Neutrophil (primary cell): ENCODE results near the gene OR5B17.

Source experiments
- H3K27ac ChIP-seq: fragments of 200-600 bp; sonication (generic); 2 replicates; pipeline ENCODE4 v1.5.1; 2016; ENCODE audit warnings: mild to moderate bottlenecking, moderate library complexity
- H3K27me3 ChIP-seq: fragments of 200-600 bp; sonication (generic); 2 replicates; pipeline ENCODE4 v1.6.0; 2016; ENCODE audit warnings: mild to moderate bottlenecking
- H3K36me3 ChIP-seq: fragments of 200-600 bp; sonication (generic); 2 replicates; pipeline ENCODE4 v1.5.1; 2017
- H3K4me1 ChIP-seq, 2 experiments: fragments of 200-600 bp in 1 of 2; sonication (generic) in 1 of 2; 1 replicate in 1 of 2; 2 replicates in 1 of 2; pipeline versions ENCODE4 v1.5.1 to v1.6.1; 2013 to 2016; ENCODE audit warnings: low read depth in 1 of 2, low read length in 1 of 2, mild to moderate bottlenecking in 1 of 2, moderate library complexity in 1 of 2; ENCODE audit not compliant: control insufficient read depth in 1 of 2, insufficient read depth in 1 of 2
- H3K4me3 ChIP-seq, 2 experiments: fragments of 200-600 bp in 1 of 2; sonication (generic) in 1 of 2; 1 replicate in 1 of 2; 2 replicates in 1 of 2; pipeline ENCODE4 v1.5.1; 2013 to 2016; ENCODE audit warnings: low read depth in 1 of 2, low read length in 1 of 2, mild to moderate bottlenecking in 1 of 2, moderate library complexity in 1 of 2
- H3K9me3 ChIP-seq: fragments of 200-600 bp; sonication (generic); 2 replicates; pipeline ENCODE4 v1.5.1; 2016
- CTCF ChIP-seq: fragments of 200-600 bp; sonication (generic); IDR thresholded peaks from 2 replicates; pipeline ENCODE4 v1.5.1; 2016; ENCODE audit warnings: antibody characterized with exemption

The OR5B17 gene

GRCh38 chr11:58391879-58392278 lies 33.0 kb upstream of the OR5B17 start:
- no peak overlapping the region for H3K4me3 ChIP-seq
- no peak for TF ChIP-seq CTCF
- H3K4me1 ChIP-seq, result no peaks in the 10 kb centered on the region
- no peaks in the 10 kb centered on the region for H3K9me3 ChIP-seq
- H3K27me3 ChIP-seq, result no peaks in the 10 kb centered on the region
- H3K27ac ChIP-seq, result no peak overlapping the region
- no peaks in the 10 kb centered on the region for H3K36me3 ChIP-seq

- no peaks in the 10 kb centered on the region for H3K36me3 ChIP-seq
- H3K9me3 ChIP-seq, result no peaks in the 10 kb centered on the region
- TF ChIP-seq CTCF, result no peak
- no peak overlapping the region for H3K27ac ChIP-seq
- no peaks in the 10 kb centered on the region for H3K27me3 ChIP-seq
- no peaks in the 10 kb centered on the region for H3K4me1 ChIP-seq
- no peak overlapping the region for H3K4me3 ChIP-seq
Measured at GRCh38 chr11:58390551-58391063, 31.7 kb upstream of the OR5B17 start.

GRCh38 chr11:58354727-58355126 lies 4.1 kb downstream of the OR5B17 start:
- no peak for TF ChIP-seq CTCF

GRCh38 chr11:58345204-58345603 lies 13.7 kb downstream of the OR5B17 start:
- H3K36me3 ChIP-seq, result no peaks in the 10 kb centered on the region
- TF ChIP-seq CTCF, result no peak
- H3K27me3 ChIP-seq, result no peaks in the 10 kb centered on the region
- H3K27ac ChIP-seq, result no peak overlapping the region
- no peaks in the 10 kb centered on the region for H3K4me1 ChIP-seq
- H3K9me3 ChIP-seq, result no peaks in the 10 kb centered on the region
- H3K4me3 ChIP-seq, result no peak overlapping the region

More at GRCh38 chr11:58354727-58355126, 4.1 kb downstream of the OR5B17 start:
- H3K4me1 ChIP-seq, result no peaks in the 10 kb centered on the region
- no peaks in the 10 kb centered on the region for H3K36me3 ChIP-seq
- H3K27ac ChIP-seq, result no peak overlapping the region
- no peaks in the 10 kb centered on the region for H3K9me3 ChIP-seq
- no peak overlapping the region for H3K4me3 ChIP-seq
- H3K27me3 ChIP-seq, result no peaks in the 10 kb centered on the region

GRCh38 chr11:58334708-58335107 lies 24.2 kb downstream of the OR5B17 start:
- Histone ChIP-seq H3K9me3 (no peaks in the 10 kb centered on the region), H3K27ac (no peak overlapping the region), H3K4me3 (no peak overlapping the region), H3K36me3 (no peaks in the 10 kb centered on the region), H3K27me3 (no peaks in the 10 kb centered on the region), H3K4me1 (no peaks in the 10 kb centered on the region)
- no peak for TF ChIP-seq CTCF

- H3K27ac ChIP-seq, result no peak overlapping the region
- no peak for TF ChIP-seq CTCF
- no peaks in the 10 kb centered on the region for H3K27me3 ChIP-seq
- no peaks in the 10 kb centered on the region for H3K36me3 ChIP-seq
- no peaks in the 10 kb centered on the region for H3K9me3 ChIP-seq
- H3K4me3 ChIP-seq, result no peak overlapping the region
- no peaks in the 10 kb centered on the region for H3K4me1 ChIP-seq
Measured at GRCh38 chr11:58330861-58331260, 28.0 kb downstream of the OR5B17 start.
